ENCODE results near the gene TRAK2. TPM values are rescaled to one million over a fixed set of nuclear protein-coding genes. Genes with fewer than 3 reads are reported as not detected.

TRAK2 gene
- total RNA-seq, 4 donors from 2014 or later: 30.2 to 48.3 (median 34.8) TPM

DNA sequence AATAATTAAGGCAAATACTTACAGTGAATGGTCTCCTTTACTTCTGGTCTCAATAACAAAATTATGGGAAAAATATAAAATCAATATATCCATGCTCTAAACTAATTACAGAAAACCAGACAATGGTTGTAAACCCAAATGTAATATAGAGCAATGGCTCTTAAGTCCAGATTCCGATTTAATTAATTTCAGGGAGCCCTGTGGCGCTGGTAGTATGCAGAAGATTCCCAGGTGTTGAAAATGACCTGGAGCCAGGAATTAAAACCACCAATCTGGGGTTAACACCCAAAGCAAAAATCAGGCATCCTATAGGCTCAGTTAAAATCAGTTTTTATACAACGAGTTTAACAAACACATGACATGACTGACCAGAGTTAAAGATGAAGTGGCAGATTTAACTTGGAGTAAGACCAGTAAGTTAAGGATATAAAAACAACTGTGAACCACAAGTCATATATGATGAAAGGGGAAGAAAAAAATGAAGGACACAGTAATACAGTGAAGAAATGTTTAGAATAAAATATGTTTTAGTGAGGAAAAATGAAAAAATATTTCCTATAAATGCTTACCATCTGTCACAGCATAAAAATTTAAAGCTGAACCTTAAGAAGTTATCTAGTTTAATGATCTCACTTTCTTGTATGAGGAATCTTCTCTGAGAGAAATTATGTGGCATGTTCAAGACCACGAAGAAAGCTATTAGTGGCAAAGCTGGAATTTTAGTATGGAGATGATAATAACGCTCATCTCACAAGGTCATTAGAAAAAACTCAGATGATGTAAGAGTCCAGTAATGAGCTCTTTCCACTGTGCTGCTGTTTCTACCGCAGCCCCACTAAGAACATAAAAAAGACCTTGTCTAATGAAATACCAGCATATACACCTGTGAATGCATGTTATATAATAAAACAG is 48.4 kb downstream of the TRAK2 start:
- TF ChIP-seq CTCF (IDR thresholded peaks at IDR 0.05) (no peak), POLR2A (IDR thresholded peaks at IDR 0.05) (no peak), EP300 (IDR thresholded peaks at IDR 0.05) (no peak)
- H3K4me3 ChIP-seq: no peak overlapping the region
- WGBS, 2 donors: 67 to 69% methylated on average over 6 of the region's 6 CpGs
- H3K9me3 ChIP-seq: no peaks in the 10 kb centered on the region
- no peaks in the 10 kb centered on the region for H3K27me3 ChIP-seq
- no peak for DNase-seq (ENCODE audit: low spot score in 2 of 2)
- H3K4me1 ChIP-seq: peaks cover 5 to 60% (median 14%) of the 10 kb centered on the region in 4 donors
- H3K27ac ChIP-seq: peak overlapping the region in 1 of 4 donors; percentile 22
- H3K36me3 ChIP-seq: peaks cover 0 to 3% (median 0%) of the 10 kb centered on the region in 3 donors

GRCh38 chr2:201401815-201402214 is 49.4 kb downstream of the TRAK2 start:
- H3K27me3 ChIP-seq: no peaks in the 10 kb centered on the region
- H3K4me1 ChIP-seq: peaks cover 5 to 50% (median 14%) of the 10 kb centered on the region in 4 donors
- H3K9me3 ChIP-seq: no peaks in the 10 kb centered on the region
- H3K4me3 ChIP-seq: no peak overlapping the region
- peaks cover 0 to 11% (median 2%) of the 10 kb centered on the region in 3 donors for H3K36me3 ChIP-seq
- TF ChIP-seq POLR2A (IDR thresholded peaks at IDR 0.05) (no peak), CTCF (IDR thresholded peaks at IDR 0.05) (no peak), EP300 (IDR thresholded peaks at IDR 0.05) (no peak)
- WGBS, 2 donors: 91 to 94% methylated on average over 3 of the region's 3 CpGs
- no peak for DNase-seq (ENCODE audit: low spot score in 2 of 2)
- H3K27ac ChIP-seq: no peak overlapping the region

DNA sequence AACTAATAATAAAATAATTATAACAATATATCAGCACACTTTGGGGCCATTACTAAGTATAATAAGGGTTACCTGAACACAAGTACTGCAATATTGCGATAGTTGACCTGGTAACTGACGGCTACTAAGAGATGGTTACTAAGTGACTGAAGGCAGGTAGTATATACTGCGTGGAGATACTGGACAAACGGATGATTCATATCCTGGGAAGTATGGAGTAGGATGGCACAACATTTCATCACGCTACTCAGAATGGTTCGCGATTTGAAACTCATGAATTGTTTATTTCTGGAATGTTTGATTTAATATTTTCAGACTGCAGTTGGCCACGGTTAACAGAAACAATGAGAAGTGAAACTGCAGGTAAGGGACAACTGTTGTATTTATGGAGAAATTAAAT is 54.7 kb downstream of the TRAK2 start:
- no peak for TF ChIP-seq POLR2A (IDR thresholded peaks at IDR 0.05)
- no peak for TF ChIP-seq CTCF (IDR thresholded peaks at IDR 0.05)
- no peak for TF ChIP-seq EP300 (IDR thresholded peaks at IDR 0.05)
- Histone ChIP-seq H3K27ac (no peak overlapping the region), H3K9me3 (no peaks in the 10 kb centered on the region), H3K36me3 (peaks cover 4 to 61% (median 10%) of the 10 kb centered on the region in 3 donors), H3K4me1 (peaks cover 0 to 5% (median 1%) of the 10 kb centered on the region in 4 donors), H3K27me3 (no peaks in the 10 kb centered on the region), H3K4me3 (no peak overlapping the region)
- DNase-seq (ENCODE audit: low spot score in 2 of 2): no peak
- 83 to 84% methylated on average over 8 of the region's 8 CpGs for WGBS, 2 donors

- TF ChIP-seq EP300 (IDR thresholded peaks at IDR 0.05) (no peak), POLR2A (IDR thresholded peaks at IDR 0.05) (no peak), CTCF (IDR thresholded peaks at IDR 0.05) (no peak)
- H3K4me1 ChIP-seq: no peaks in the 10 kb centered on the region
- no peak overlapping the region for H3K27ac ChIP-seq
- H3K27me3 ChIP-seq: no peaks in the 10 kb centered on the region
- H3K9me3 ChIP-seq: peaks cover 0 to 7% (median 0%) of the 10 kb centered on the region in 4 donors
- H3K36me3 ChIP-seq: peaks cover 0 to 93% (median 0%) of the 10 kb centered on the region in 3 donors
- no peak for DNase-seq (ENCODE audit: low spot score in 2 of 2)
- 85 to 86% methylated on average over 1 of the region's 1 CpG for WGBS, 2 donors
- no peak overlapping the region for H3K4me3 ChIP-seq
Measured at GRCh38 chr2:201383136-201383535, 68.1 kb downstream of the TRAK2 start.

All from tibial nerve (tissue), 4 donors.